ENCODE results near the gene SUB1. TPM values are rescaled to one million over a fixed set of nuclear protein-coding genes. Genes with fewer than 3 reads are reported as not detected.
A peak's percentile ranks its signal among the peaks of the same experiment; 100 is the strongest.

The SUB1 gene
- total and polyA plus RNA-seq, 4 experiments from 2014 or later = 204 to 578 (median 357) TPM

DNA sequence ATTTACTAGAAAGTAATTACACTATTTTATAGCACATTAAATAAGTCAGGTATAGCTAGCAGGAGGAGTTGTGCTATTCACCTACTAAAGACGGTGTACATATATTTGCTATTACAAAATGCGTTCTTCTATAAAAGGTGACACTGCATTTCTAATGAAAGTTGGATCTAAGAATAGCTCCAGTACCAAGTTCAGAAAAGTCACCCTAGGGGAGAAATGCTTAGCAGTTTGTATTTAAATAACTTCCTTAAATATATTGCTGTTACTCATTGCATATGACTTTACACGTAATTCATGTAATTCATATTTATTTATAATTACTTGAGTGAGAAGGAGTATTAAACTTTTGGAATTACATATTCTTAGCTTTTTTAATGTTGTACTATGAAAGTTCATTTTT lies 7.0 kb upstream of the SUB1 start:
- no peaks in the 10 kb centered on the region for H3K27me3 ChIP-seq (ENCODE audit: insufficient read depth, low read length)
- Mint-ChIP-seq H3K4me1 (peaks cover 11 to 24% (median 16%) of the 10 kb centered on the region in 4 donors), H3K9me3 (no peaks in the 10 kb centered on the region), H3K36me3 (no peaks in the 10 kb centered on the region), H3K27ac (peak overlapping the region in 1 of 7 donors; percentile 61), H3K27me3 (no peaks in the 10 kb centered on the region), H3K4me3 (no peak overlapping the region)
- ChIA-PET CTCF (ENCODE audit: partially characterized antibody) (interaction anchor here (1.5 to 2.1 kb wide), 2 partner anchors 12 to 88 kb away, joined by 8 to 12 read pairs; no protein-coding TSS in a partner anchor), POLR2A (ENCODE audit: partially characterized antibody) (interaction anchor here (1.5 kb wide), 1 partner anchor 12 kb away, joined by 5 read pairs; no protein-coding TSS in a partner anchor)
- H3K27ac ChIP-seq (ENCODE audit: low read depth, low read length) = no peak overlapping the region
- no peak overlapping the region for H3K4me3 ChIP-seq (ENCODE audit: low read length in 2 of 2)
- no peaks in the 10 kb centered on the region for H3K36me3 ChIP-seq (ENCODE audit: insufficient read depth, low read length)
- intact Hi-C loops (cut with micrococcal nuclease) = no loop called here
- H3K9me3 ChIP-seq (ENCODE audit: control insufficient read depth in 1 of 2, low read length in 2 of 2) = no peaks in the 10 kb centered on the region
- DNase-seq = no peak
- H3K4me1 ChIP-seq (ENCODE audit: insufficient read depth, low read length) = peaks cover 12% of the 10 kb centered on the region

DNA sequence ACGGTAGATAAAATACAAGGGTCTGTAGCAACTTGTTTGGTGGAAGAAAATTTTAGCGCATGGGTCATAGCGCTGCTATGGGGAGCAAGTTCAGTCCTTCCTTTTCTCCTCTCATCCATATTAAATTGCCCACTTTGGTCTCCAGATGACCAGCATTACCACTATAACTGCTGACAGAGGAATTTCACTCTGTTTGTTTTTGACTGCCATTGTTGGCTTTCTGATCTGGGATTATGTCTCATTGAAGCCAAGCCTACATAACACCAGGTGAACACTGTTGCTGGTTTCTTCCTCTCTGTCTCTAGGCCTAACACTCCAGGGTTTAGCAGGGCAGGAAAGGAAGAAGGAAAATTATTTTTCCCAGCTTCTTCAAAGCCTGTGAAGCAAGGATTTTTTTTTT lies 6.6 kb upstream of the SUB1 start:
- no peaks in the 10 kb centered on the region for H3K36me3 Mint-ChIP-seq
- Histone ChIP-seq H3K4me1 (ENCODE audit: insufficient read depth, low read length) (peaks cover 16% of the 10 kb centered on the region), H3K4me3 (ENCODE audit: low read length in 2 of 2) (no peak overlapping the region), H3K36me3 (ENCODE audit: insufficient read depth, low read length) (no peaks in the 10 kb centered on the region), H3K27ac (ENCODE audit: low read depth, low read length) (no peak overlapping the region), H3K9me3 (ENCODE audit: control insufficient read depth in 1 of 2, low read length in 2 of 2) (no peaks in the 10 kb centered on the region), H3K27me3 (ENCODE audit: insufficient read depth, low read length) (no peaks in the 10 kb centered on the region)
- no peaks in the 10 kb centered on the region for H3K27me3 Mint-ChIP-seq
- no peaks in the 10 kb centered on the region for H3K9me3 Mint-ChIP-seq
- H3K27ac Mint-ChIP-seq = no peak overlapping the region
- H3K4me1 Mint-ChIP-seq = peaks cover 15 to 28% (median 19%) of the 10 kb centered on the region in 4 donors
- ChIA-PET CTCF (ENCODE audit: partially characterized antibody) (interaction anchor here (1.5 to 2.1 kb wide), 2 partner anchors 11 to 89 kb away, joined by 8 to 12 read pairs; no protein-coding TSS in a partner anchor), POLR2A (ENCODE audit: partially characterized antibody) (interaction anchor here (1.5 kb wide), 1 partner anchor 11 kb away, joined by 5 read pairs; no protein-coding TSS in a partner anchor)
- no peak for DNase-seq
- no peak overlapping the region for H3K4me3 Mint-ChIP-seq
- intact Hi-C loops (cut with micrococcal nuclease) = no loop called here

DNA sequence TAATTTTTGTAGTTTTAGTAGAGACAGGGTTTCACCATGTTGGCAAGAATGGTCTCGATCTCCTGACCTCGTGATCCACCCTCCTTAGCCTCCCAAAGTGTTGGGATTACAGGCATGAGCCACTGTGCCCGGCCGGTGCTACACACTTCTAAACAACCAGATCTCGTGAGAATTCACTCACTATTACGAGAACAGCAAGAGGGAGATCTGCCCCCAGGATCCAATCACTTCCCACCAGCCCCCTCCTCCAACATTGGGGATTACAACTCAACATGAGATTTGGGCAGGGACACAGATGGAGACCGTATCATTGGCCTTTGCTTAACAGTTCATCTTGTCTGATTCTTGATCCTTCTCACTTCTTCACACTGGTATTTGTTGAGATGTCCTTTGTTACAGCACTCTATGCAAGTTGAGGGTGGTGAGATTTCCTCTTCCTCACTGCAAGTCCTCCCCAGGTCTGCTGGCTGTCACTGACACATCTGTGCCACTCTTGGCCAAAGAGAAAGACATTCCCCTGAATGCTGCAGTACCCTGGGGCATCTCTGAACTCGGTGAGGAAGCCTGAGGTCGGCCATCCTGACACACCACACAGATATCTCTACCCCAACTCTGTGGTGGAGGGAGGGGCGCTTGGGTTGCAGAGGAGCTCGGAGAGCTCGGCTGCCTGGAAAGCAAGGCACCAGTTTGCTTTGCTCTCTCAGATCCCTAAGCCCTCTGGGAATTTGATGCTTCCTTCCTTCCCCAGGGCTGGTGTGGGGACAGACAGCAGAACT lies 4.2 kb upstream of the SUB1 start:
- Mint-ChIP-seq H3K27me3 (no peaks in the 10 kb centered on the region), H3K36me3 (peaks cover 0 to 7% of the 10 kb centered on the region in 2 donors), H3K4me1 (peaks cover 30 to 48% (median 39%) of the 10 kb centered on the region in 4 donors), H3K27ac (peak overlapping the region; percentile 8 to 66 (median 38)), H3K9me3 (peaks cover 0 to 2% (median 0%) of the 10 kb centered on the region in 8 donors), H3K4me3 (peak overlapping the region in 3 of 8 donors; percentile 14 to 44 (median 15))
- Histone ChIP-seq H3K36me3 (ENCODE audit: insufficient read depth, low read length) (no peaks in the 10 kb centered on the region), H3K4me3 (ENCODE audit: low read length in 2 of 2) (no peak overlapping the region), H3K9me3 (ENCODE audit: control insufficient read depth in 1 of 2, low read length in 2 of 2) (no peaks in the 10 kb centered on the region), H3K27ac (ENCODE audit: low read depth, low read length) (no peak overlapping the region), H3K4me1 (ENCODE audit: insufficient read depth, low read length) (peaks cover 31% of the 10 kb centered on the region), H3K27me3 (ENCODE audit: insufficient read depth, low read length) (no peaks in the 10 kb centered on the region)
- intact Hi-C loops (cut with micrococcal nuclease) = loop anchor here (10.0 kb wide), 1 partner anchor 1046 kb away; the partner anchor contains the start of genes C5orf22 and DROSHA
- DNase-seq = no peak
- POLR2A ChIA-PET (ENCODE audit: partially characterized antibody) = interaction anchor here (0.6 kb wide), 1 partner anchor 50 kb away, joined by 4 read pairs; no protein-coding TSS in a partner anchor
- CTCF ChIA-PET (ENCODE audit: partially characterized antibody) = interaction anchor here (0.9 to 4.3 kb wide), 3 partner anchors 9 to 92 kb away, joined by 3 to 70 read pairs (median 3); no protein-coding TSS in a partner anchor

DNA sequence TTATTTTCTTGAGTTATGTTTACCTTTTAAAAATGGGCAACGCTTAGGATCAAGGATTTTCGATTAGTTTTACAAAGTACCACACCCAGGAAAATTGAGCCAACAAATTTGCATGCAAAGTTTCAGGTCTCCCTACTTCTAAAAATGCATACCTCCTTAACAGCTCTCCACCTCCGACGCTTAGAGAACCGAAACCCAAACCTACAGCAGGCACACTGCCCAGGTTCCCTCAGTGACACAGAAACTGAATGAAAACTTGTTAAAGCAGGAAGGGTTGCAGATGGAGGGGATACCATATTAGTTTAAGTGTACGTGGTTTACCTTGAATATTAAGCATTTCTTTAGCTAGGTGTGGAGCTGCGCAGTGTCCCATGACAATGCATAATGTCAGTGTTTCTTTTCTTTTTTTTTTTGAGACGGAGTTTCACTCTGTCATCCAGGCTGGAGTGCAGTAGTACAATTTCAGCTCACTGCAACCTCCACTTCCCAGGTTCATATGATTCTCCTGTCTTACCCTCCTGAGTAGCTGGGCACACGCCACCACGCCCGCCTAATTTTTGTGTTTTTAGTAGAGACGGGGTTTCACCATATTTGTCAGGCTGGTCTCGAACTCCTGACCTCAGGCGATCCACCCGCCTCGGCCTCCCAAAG lies 1.6 kb upstream of the SUB1 start:
- intact Hi-C loops (cut with micrococcal nuclease) = loop anchor here (10.0 kb wide), 1 partner anchor 1049 kb away; the partner anchor contains the start of genes C5orf22 and DROSHA
- H3K9me3 ChIP-seq (ENCODE audit: control insufficient read depth in 1 of 2, low read length in 2 of 2) = no peaks in the 10 kb centered on the region
- peaks cover 42 to 67% (median 56%) of the 10 kb centered on the region in 4 donors for H3K4me1 Mint-ChIP-seq
- H3K36me3 Mint-ChIP-seq = peaks cover 0 to 13% of the 10 kb centered on the region in 2 donors
- ChIA-PET POLR2A (ENCODE audit: partially characterized antibody) (interaction anchor here (1.0 to 5.2 kb wide), 5 partner anchors 11 to 139 kb away, joined by 3 to 60 read pairs (median 9); partner anchors contain the start of gene ZFR), CTCF (ENCODE audit: partially characterized antibody) (interaction anchor here (1.1 to 4.9 kb wide), 3 partner anchors 52 to 98 kb away, joined by 5 to 70 read pairs (median 32); no protein-coding TSS in a partner anchor)
- H3K4me1 ChIP-seq (ENCODE audit: insufficient read depth, low read length) = peaks cover 54% of the 10 kb centered on the region
- peak overlapping the region; percentile 44 for H3K27ac ChIP-seq (ENCODE audit: low read depth, low read length)
- H3K36me3 ChIP-seq (ENCODE audit: insufficient read depth, low read length) = no peaks in the 10 kb centered on the region
- H3K27ac Mint-ChIP-seq = peak overlapping the region; percentile 85 to 99 (median 95)
- H3K4me3 ChIP-seq (ENCODE audit: low read length in 2 of 2) = peak overlapping the region; percentile 39 to 42
- peak overlapping the region; percentile 90 to 99 (median 96) for H3K4me3 Mint-ChIP-seq
- H3K27me3 ChIP-seq (ENCODE audit: insufficient read depth, low read length) = no peaks in the 10 kb centered on the region
- H3K27me3 Mint-ChIP-seq = no peaks in the 10 kb centered on the region
- H3K9me3 Mint-ChIP-seq = peaks cover 0 to 2% (median 0%) of the 10 kb centered on the region in 8 donors
- peak; percentile 40 to 59 (median 50) for DNase-seq

DNA sequence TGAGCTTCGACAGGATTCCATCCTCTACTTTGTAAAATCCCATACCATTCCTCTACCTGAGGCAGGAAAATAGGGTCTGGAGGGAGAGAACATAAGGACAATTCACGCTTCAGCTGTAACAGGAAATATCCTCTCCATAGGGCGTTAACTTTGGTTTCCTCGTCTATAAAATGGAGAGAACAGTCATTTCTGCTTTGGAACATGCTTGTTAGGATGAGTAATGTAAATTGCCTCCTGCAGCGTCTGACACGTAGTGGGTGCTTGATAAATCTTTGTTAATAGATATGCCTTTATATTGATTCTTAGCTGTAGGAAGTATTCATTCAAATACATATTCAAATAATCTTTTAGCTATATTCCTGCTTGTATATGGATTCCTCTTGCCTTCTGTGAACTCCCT lies 711 bp upstream of the SUB1 start:
- ChIA-PET POLR2A (ENCODE audit: partially characterized antibody) (interaction anchor here (1.0 to 5.2 kb wide), 11 partner anchors 38 to 1423 kb away, joined by 3 to 60 read pairs (median 7); partner anchors contain the start of genes AMACR, GOLPH3 and ZFR), CTCF (ENCODE audit: partially characterized antibody) (interaction anchor here (0.8 to 4.9 kb wide), 7 partner anchors 20 to 352 kb away, joined by 3 to 70 read pairs (median 4); no protein-coding TSS in a partner anchor)
- no peak for DNase-seq
- Mint-ChIP-seq H3K4me1 (peaks cover 45 to 73% (median 59%) of the 10 kb centered on the region in 4 donors), H3K4me3 (peak overlapping the region; percentile 90 to 99 (median 96)), H3K27me3 (no peaks in the 10 kb centered on the region), H3K27ac (peak overlapping the region; percentile 90 to 99 (median 97)), H3K36me3 (peaks cover 5 to 19% of the 10 kb centered on the region in 2 donors), H3K9me3 (peaks cover 0 to 2% (median 0%) of the 10 kb centered on the region in 8 donors)
- peak overlapping the region; percentile 46 to 89 for H3K4me3 ChIP-seq (ENCODE audit: low read length in 2 of 2)
- H3K27me3 ChIP-seq (ENCODE audit: insufficient read depth, low read length) = no peaks in the 10 kb centered on the region
- intact Hi-C loops (cut with micrococcal nuclease) = loop anchor here (1.0 to 10.0 kb wide), 5 partner anchors 52 to 1050 kb away; partner anchors contain the start of genes C5orf22, DROSHA, GOLPH3 and ZFR
- peak overlapping the region; percentile 97 for H3K27ac ChIP-seq (ENCODE audit: low read depth, low read length)
- H3K4me1 ChIP-seq (ENCODE audit: insufficient read depth, low read length) = peaks cover 64% of the 10 kb centered on the region
- H3K36me3 ChIP-seq (ENCODE audit: insufficient read depth, low read length) = peaks cover 7% of the 10 kb centered on the region
- no peaks in the 10 kb centered on the region for H3K9me3 ChIP-seq (ENCODE audit: control insufficient read depth in 1 of 2, low read length in 2 of 2)

- intact Hi-C loops (cut with micrococcal nuclease) = loop anchor here (1.0 to 10.0 kb wide), 5 partner anchors 53 to 1050 kb away; partner anchors contain the start of genes C5orf22, DROSHA, GOLPH3 and ZFR
Measured at GRCh38 chr5:32585122-32585445, 273 bp upstream of the SUB1 start.

More at GRCh38 chr5:32585122-32585445, 273 bp upstream of the SUB1 start:
- no peak for DNase-seq
- H3K27me3 Mint-ChIP-seq = no peaks in the 10 kb centered on the region
- CTCF ChIA-PET (ENCODE audit: partially characterized antibody) = interaction anchor here (0.8 to 4.9 kb wide), 7 partner anchors 20 to 352 kb away, joined by 3 to 70 read pairs (median 4); no protein-coding TSS in a partner anchor
- H3K9me3 Mint-ChIP-seq = peaks cover 0 to 2% (median 0%) of the 10 kb centered on the region in 8 donors
- H3K4me3 Mint-ChIP-seq = peak overlapping the region; percentile 90 to 99 (median 96)
- Histone ChIP-seq H3K4me3 (ENCODE audit: low read length in 2 of 2) (peak overlapping the region; percentile 46 to 89), H3K27ac (ENCODE audit: low read depth, low read length) (peak overlapping the region; percentile 97), H3K36me3 (ENCODE audit: insufficient read depth, low read length) (peaks cover 11% of the 10 kb centered on the region), H3K27me3 (ENCODE audit: insufficient read depth, low read length) (no peaks in the 10 kb centered on the region), H3K9me3 (ENCODE audit: control insufficient read depth in 1 of 2, low read length in 2 of 2) (no peaks in the 10 kb centered on the region), H3K4me1 (ENCODE audit: insufficient read depth, low read length) (peaks cover 67% of the 10 kb centered on the region)
- H3K36me3 Mint-ChIP-seq = peaks cover 7 to 21% of the 10 kb centered on the region in 2 donors
- peaks cover 45 to 78% (median 59%) of the 10 kb centered on the region in 4 donors for H3K4me1 Mint-ChIP-seq
- H3K27ac Mint-ChIP-seq = peak overlapping the region; percentile 90 to 99 (median 97)
- POLR2A ChIA-PET (ENCODE audit: partially characterized antibody) = interaction anchor here (1.0 to 5.2 kb wide), 11 partner anchors 39 to 1423 kb away, joined by 3 to 60 read pairs (median 7); partner anchors contain the start of genes AMACR, GOLPH3 and ZFR

Data from CD4-positive, alpha-beta memory T cell (primary cell).